H9 (cell line): ENCODE data around the gene ACAD8. TPM values are rescaled to one million over a fixed set of nuclear protein-coding genes. Genes with fewer than 3 reads are reported as not detected.

Experiments used
- DNase-seq: peaks from one replicate; pipeline ENCODE4 v3.0.0-alpha.2; 2017
- H2AFZ ChIP-seq: one replicate; pipeline ENCODE4 v1.6.1; 2013; ENCODE audit warnings: mild to moderate bottlenecking, low read length, control low read depth, moderate library complexity
- H2AK5ac ChIP-seq: 2 replicates; pipeline ENCODE4 v1.6.1; 2013; ENCODE audit warnings: low read length, control low read depth, mixed read lengths; ENCODE audit not compliant: insufficient read length
- H2BK120ac ChIP-seq: one replicate; pipeline ENCODE4 v1.6.1; 2013; ENCODE audit warnings: low read depth, mild to moderate bottlenecking, low read length, control low read depth, inconsistent platforms; ENCODE audit not compliant: poor library complexity, severe bottlenecking
- H2BK12ac ChIP-seq: 2 replicates; pipeline ENCODE4 v1.6.1; 2013; ENCODE audit warnings: low read length, control low read depth, mixed read lengths, low read depth; ENCODE audit not compliant: insufficient read length
- H2BK15ac ChIP-seq: 2 replicates; pipeline ENCODE4 v1.6.1; 2013; ENCODE audit warnings: low read depth, low read length, control low read depth
- H2BK20ac ChIP-seq: one replicate; pipeline ENCODE4 v1.6.1; 2013; ENCODE audit warnings: low read depth, mild to moderate bottlenecking, low read length, control low read depth, inconsistent platforms; ENCODE audit not compliant: poor library complexity, severe bottlenecking
- H2BK5ac ChIP-seq: 2 replicates; pipeline ENCODE4 v1.6.1; 2013; ENCODE audit warnings: low read length, control low read depth, mixed read lengths; ENCODE audit not compliant: insufficient read length
- H3K14ac ChIP-seq: 2 replicates; pipeline ENCODE4 v1.6.1; 2013; ENCODE audit warnings: low read length, control low read depth; ENCODE audit not compliant: insufficient read depth
- H3K18ac ChIP-seq: 2 replicates; pipeline ENCODE4 v1.6.1; 2013; ENCODE audit warnings: low read depth, mild to moderate bottlenecking, mixed read lengths, low read length, control low read depth; ENCODE audit not compliant: insufficient read length
- H3K23ac ChIP-seq: 2 replicates; pipeline ENCODE4 v1.6.1; 2013; ENCODE audit warnings: low read length, control low read depth, mixed read lengths, low read depth; ENCODE audit not compliant: insufficient read length
- H3K23me2 ChIP-seq: 2 replicates; pipeline ENCODE4 v1.6.1; 2013; ENCODE audit warnings: low read depth, mild to moderate bottlenecking, mixed read lengths, low read length, control low read depth; ENCODE audit not compliant: insufficient read length, poor library complexity, severe bottlenecking
- H3K27ac ChIP-seq: 2 replicates; pipeline ENCODE4 v1.5.1; 2013; ENCODE audit warnings: low read length, control low read depth, mixed read lengths, low read depth; ENCODE audit not compliant: insufficient read length
- H3K27me3 ChIP-seq: 2 replicates; pipeline ENCODE4 v1.6.1; 2013; ENCODE audit warnings: low read length, control low read depth, inconsistent platforms; ENCODE audit not compliant: insufficient read depth
- H3K4ac ChIP-seq: 2 replicates; pipeline ENCODE4 v1.6.1; 2013; ENCODE audit warnings: low read depth, mild to moderate bottlenecking, control low read depth, inconsistent platforms, low read length, moderate library complexity
- H3K4me1 ChIP-seq: 2 replicates; pipeline ENCODE4 v1.6.1; 2013; ENCODE audit warnings: low read length, control low read depth, inconsistent platforms; ENCODE audit not compliant: insufficient read depth
- H3K4me2 ChIP-seq: 2 replicates; pipeline ENCODE4 v1.6.1; 2013; ENCODE audit warnings: low read length, control low read depth, mixed read lengths; ENCODE audit not compliant: insufficient read length, insufficient read depth
- H3K56ac ChIP-seq: 2 replicates; pipeline ENCODE4 v1.6.1; 2013; ENCODE audit warnings: low read depth, mild to moderate bottlenecking, mixed read lengths, low read length, control low read depth; ENCODE audit not compliant: insufficient read length
- H3K79me1 ChIP-seq: 2 replicates; pipeline ENCODE4 v1.6.1; 2013; ENCODE audit warnings: low read depth, mild to moderate bottlenecking, moderate library complexity, low read length, control low read depth, inconsistent platforms; ENCODE audit not compliant: insufficient read depth, poor library complexity, severe bottlenecking
- H3K79me2 ChIP-seq: 2 replicates; pipeline ENCODE4 v1.6.1; 2013; ENCODE audit warnings: low read length, control low read depth, inconsistent platforms; ENCODE audit not compliant: insufficient read depth
- H3K9ac ChIP-seq: 2 replicates; pipeline ENCODE4 v1.6.1; 2013; ENCODE audit warnings: low read length, control low read depth, mixed read lengths; ENCODE audit not compliant: insufficient read length; ENCODE audit errors: extremely low read depth
- H3K9me3 ChIP-seq: one replicate; pipeline ENCODE4 v1.6.1; 2013; ENCODE audit warnings: low read depth, low read length, inconsistent platforms; ENCODE audit not compliant: control insufficient read depth
- H3T11ph ChIP-seq: one replicate; pipeline ENCODE4 v1.6.1; 2013; ENCODE audit warnings: mild to moderate bottlenecking, low read length, control low read depth, inconsistent platforms
- H4K20me1 ChIP-seq: one replicate; pipeline ENCODE4 v1.6.1; 2013; ENCODE audit not compliant: control insufficient read depth, insufficient read length, insufficient read depth
- H4K5ac ChIP-seq: 2 replicates; pipeline ENCODE4 v1.6.1; 2013; ENCODE audit warnings: low read depth, mild to moderate bottlenecking, mixed read lengths, low read length, control low read depth; ENCODE audit not compliant: insufficient read length
- H4K8ac ChIP-seq: replicated peaks from 2 replicates; pipeline ENCODE4 v1.6.1; 2013; ENCODE audit warnings: low read length, control low read depth, mixed read lengths, low read depth; ENCODE audit not compliant: insufficient read length
- H4K91ac ChIP-seq: 2 replicates; pipeline ENCODE4 v1.6.1; 2013; ENCODE audit warnings: low read depth, mild to moderate bottlenecking, moderate library complexity, mixed read lengths, low read length, control low read depth; ENCODE audit not compliant: insufficient read length
- H3K27ac Mint-ChIP-seq, 3 experiments: 2 replicates in 2 of 3; 3 replicates in 1 of 3; pipeline ENCODE4 v1.8.0; 2020 to 2021; ENCODE audit warnings: mixed read lengths in 3 of 3, mild to moderate bottlenecking in 1 of 3, moderate library complexity in 1 of 3
- H3K27me3 Mint-ChIP-seq: 2 replicates; pipeline ENCODE4 v1.8.0; 2021; ENCODE audit warnings: low read depth, mild to moderate bottlenecking, moderate library complexity, mixed read lengths
- H3K36me3 Mint-ChIP-seq, 3 experiments: 2 replicates in 2 of 3; 3 replicates in 1 of 3; pipeline ENCODE4 v1.8.0; 2020 to 2021; ENCODE audit warnings: low read depth in 3 of 3, mixed read lengths in 3 of 3; ENCODE audit not compliant: insufficient read depth in 1 of 3
- H3K4me1 Mint-ChIP-seq, 2 experiments: 2 replicates each; pipeline ENCODE4 v1.8.0; 2020; ENCODE audit warnings: mixed read lengths in 2 of 2
- H3K4me3 Mint-ChIP-seq, 2 experiments: 2 replicates in 1 of 2; 3 replicates in 1 of 2; pipeline ENCODE4 v1.8.0; 2020 to 2021; ENCODE audit warnings: mild to moderate bottlenecking in 2 of 2, mixed read lengths in 2 of 2, moderate library complexity in 1 of 2
- H3K9me3 Mint-ChIP-seq, 2 experiments: 2 replicates in 1 of 2; 3 replicates in 1 of 2; pipeline ENCODE4 v1.8.0; 2020; ENCODE audit warnings: mild to moderate bottlenecking in 2 of 2, mixed read lengths in 2 of 2, moderate library complexity in 1 of 2
- CTCF ChIP-seq: fragments of 200-600 bp; sonication (generic); conservative IDR thresholded peaks from 3 replicates; pipeline ENCODE4 v1.8.0; 2021; ENCODE audit warnings: antibody characterized with exemption, mild to moderate bottlenecking
- WGBS: extraction: QIAGEN DNeasy Blood & Tissue Kit; methylation state at CpG from one replicate; pipeline ENCODE4 v1.1.7; 2013; ENCODE audit warnings: missing lambda C conversion rate, low lambda C conversion rate, mixed read lengths; ENCODE audit not compliant: insufficient read length; ENCODE audit errors: extremely low coverage; 5-methylcytosine and 5-hydroxymethylcytosine counted together
- total RNA-seq: library from RNA; stranded (reverse); gene quantifications from 2 replicates; pipeline ENCODE4 v1.2.1, GENCODE V29; 2021

ACAD8 gene
- total RNA-seq, 1 experiment from 2014 or later, result 46.8 TPM

DNA sequence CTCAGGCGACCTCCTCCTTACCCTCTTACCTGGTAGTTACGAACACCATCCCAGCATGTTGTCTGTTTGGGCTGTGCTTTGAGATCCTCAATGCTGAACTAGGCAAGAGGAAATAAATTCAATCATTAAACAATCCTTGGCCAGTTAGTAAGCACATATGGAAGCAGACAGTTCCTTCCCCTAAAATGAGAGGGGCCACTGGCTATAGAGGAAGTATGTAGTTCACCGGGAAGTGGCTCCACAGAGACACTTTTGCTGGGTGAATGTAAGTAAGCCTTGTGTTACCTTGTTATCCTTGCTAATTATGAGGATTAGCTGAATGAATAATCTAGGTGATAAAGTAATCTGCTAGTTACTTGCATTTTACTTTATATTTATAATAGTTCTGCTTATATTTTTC, 3.1 kb upstream of the ACAD8 start:
- Mint-ChIP-seq H3K36me3 (peaks cover 19 to 49% (median 35%) of the 10 kb centered on the region in 3 experiments), H3K9me3 (no peaks in the 10 kb centered on the region), H3K27ac (no peak overlapping the region), H3K27me3 (no peaks in the 10 kb centered on the region), H3K4me1 (peaks cover 23 to 26% of the 10 kb centered on the region in 2 experiments), H3K4me3 (no peak overlapping the region)
- Histone ChIP-seq H3K4me2 (no peak overlapping the region), H4K5ac (no peak overlapping the region), H3K79me2 (no peaks in the 10 kb centered on the region), H4K20me1 (no peaks in the 10 kb centered on the region), H2BK20ac (no peak overlapping the region), H2BK12ac (no peak overlapping the region), H2AFZ (no peak overlapping the region), H3K4me1 (0 out of 2 replicates have a peak, but pooled peaks cover 2% of the 10 kb centered on the region), H2BK5ac (no peak overlapping the region), H3K14ac (no peak overlapping the region), H3K9me3 (no peaks in the 10 kb centered on the region), H3K9ac (no peak overlapping the region), H3K18ac (no peak overlapping the region), H3T11ph (no peak overlapping the region), H2BK120ac (no peak overlapping the region), H2AK5ac (no peak overlapping the region), H4K91ac (no peak overlapping the region), H3K56ac (no peak overlapping the region), H3K23me2 (peaks cover 3% of the 10 kb centered on the region), H3K27me3 (no peaks in the 10 kb centered on the region), H3K27ac (no peak overlapping the region), H3K23ac (no peak overlapping the region), H3K79me1 (no peaks in the 10 kb centered on the region), H4K8ac (no peak overlapping the region), H3K4ac (no peak overlapping the region), H2BK15ac (no peak overlapping the region)
- no peak for DNase-seq
- no peak for TF ChIP-seq CTCF
- no CpG with 5 or more reads among the region's 3 CpGs for WGBS
